Mucosa of stomach (tissue), 1 donor: ENCODE measurements around the gene TMEM161B.
"Not testable (repeated sequence)": the region's sequence is repeated elsewhere in the genome, so short reads cannot be mapped to it uniquely, and the experiment has no call there.

Source experiments
- H3K27me3 ChIP-seq: one replicate; pipeline ENCODE4 v1.7.0; 2013; ENCODE audit warnings: mild to moderate bottlenecking, low read length; ENCODE audit not compliant: control insufficient read depth, insufficient read depth
- H3K36me3 ChIP-seq: one replicate; pipeline ENCODE4 v1.7.0; 2013; ENCODE audit warnings: low read length; ENCODE audit not compliant: control insufficient read depth, insufficient read depth
- H3K4me1 ChIP-seq: one replicate; pipeline ENCODE4 v1.7.0; 2013; ENCODE audit warnings: mild to moderate bottlenecking, low read length; ENCODE audit not compliant: control insufficient read depth, insufficient read depth
- H3K4me3 ChIP-seq: one replicate; pipeline ENCODE4 v1.7.0; 2013; ENCODE audit warnings: low read length
- H3K9ac ChIP-seq: one replicate; pipeline ENCODE4 v1.7.0; 2013; ENCODE audit warnings: mild to moderate bottlenecking, low read length, moderate library complexity
- H3K9me3 ChIP-seq: one replicate; pipeline ENCODE4 v1.7.0; 2013; ENCODE audit warnings: mild to moderate bottlenecking, low read length, moderate library complexity; ENCODE audit not compliant: control insufficient read depth
- donor health status: Pancreatic carcinoma.

TMEM161B gene

DNA sequence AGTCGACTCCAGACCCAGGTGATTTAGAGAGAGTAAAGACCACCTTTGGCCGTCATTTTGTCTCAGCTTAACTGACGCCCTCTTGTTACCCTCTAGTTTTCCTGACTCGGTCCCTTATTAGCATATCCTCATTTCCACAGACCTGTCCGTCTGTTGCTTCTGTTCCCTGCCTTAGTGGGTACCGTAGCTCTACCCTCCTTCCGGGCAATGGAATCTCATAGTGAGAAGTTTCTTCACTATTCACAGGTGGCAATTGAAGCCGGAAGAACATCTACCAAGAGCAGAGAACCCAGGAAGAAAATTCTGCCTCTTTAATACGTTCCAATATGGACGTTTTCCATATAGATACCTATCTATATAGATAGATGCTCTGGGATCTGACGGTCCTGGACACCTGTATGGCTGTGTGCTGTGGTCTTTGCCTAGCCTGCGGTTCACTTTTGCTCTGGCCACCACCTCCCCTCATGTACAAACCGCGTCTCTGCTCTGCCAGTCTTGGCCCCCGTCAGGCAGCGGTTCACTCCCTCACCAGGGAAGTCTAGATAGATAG is 652 bp upstream of the TMEM161B start:
- H3K36me3 ChIP-seq = no peaks in the 10 kb centered on the region

DNA sequence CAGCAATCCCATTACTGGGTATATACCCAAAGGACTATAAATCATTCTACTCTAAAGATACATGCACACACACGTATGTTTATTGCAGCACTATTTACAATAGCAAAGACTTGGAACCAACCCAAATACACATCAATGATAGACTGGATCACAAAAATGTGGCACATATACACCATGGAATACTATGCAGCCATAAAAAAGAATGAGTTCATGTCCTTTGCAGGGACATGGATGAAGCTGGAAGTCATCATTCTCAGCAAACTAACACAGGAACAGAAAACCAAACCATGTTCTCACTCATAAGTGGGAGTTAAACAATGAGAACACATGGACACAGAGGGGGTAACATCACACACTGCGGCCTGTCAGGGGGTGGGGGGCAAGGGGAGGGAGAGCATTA is 4.1 kb downstream of the TMEM161B start:
- H3K9ac ChIP-seq, H3K4me3 ChIP-seq, H3K27me3 ChIP-seq, H3K9me3 ChIP-seq, H3K36me3 ChIP-seq: not testable (repeated sequence)
- H3K4me1 ChIP-seq = peaks cover 10% of the 10 kb centered on the region

More for the DNA sequence above, 652 bp upstream of the TMEM161B start:
- Histone ChIP-seq H3K9me3 (no peaks in the 10 kb centered on the region), H3K9ac (peak overlapping the region; percentile 80), H3K4me1 (peaks cover 14% of the 10 kb centered on the region), H3K27me3 (no peaks in the 10 kb centered on the region), H3K4me3 (peak overlapping the region; percentile 87)

DNA sequence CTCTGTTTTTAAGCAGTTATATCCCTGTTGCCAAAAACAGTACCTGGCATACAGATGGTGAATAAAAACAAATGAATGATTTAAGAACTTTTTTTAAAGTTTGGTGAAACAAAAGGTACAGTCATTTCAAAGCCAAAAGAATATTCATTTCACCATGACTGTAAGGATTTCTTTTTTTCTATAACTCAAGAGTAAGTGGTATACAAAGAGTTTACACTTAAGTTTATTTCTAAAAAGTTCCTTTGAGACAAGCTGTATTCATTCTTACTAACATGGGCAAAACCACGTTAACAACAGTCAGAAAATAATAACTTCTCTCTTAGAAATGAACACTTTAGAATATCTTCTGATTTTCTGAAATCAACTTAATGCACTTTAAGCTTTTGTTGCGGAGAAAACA is 5.3 kb downstream of the TMEM161B start:
- Histone ChIP-seq H3K9me3 (no peaks in the 10 kb centered on the region), H3K4me3 (no peak overlapping the region), H3K9ac (no peak overlapping the region), H3K27me3 (no peaks in the 10 kb centered on the region), H3K36me3 (no peaks in the 10 kb centered on the region), H3K4me1 (peaks cover 16% of the 10 kb centered on the region)

DNA sequence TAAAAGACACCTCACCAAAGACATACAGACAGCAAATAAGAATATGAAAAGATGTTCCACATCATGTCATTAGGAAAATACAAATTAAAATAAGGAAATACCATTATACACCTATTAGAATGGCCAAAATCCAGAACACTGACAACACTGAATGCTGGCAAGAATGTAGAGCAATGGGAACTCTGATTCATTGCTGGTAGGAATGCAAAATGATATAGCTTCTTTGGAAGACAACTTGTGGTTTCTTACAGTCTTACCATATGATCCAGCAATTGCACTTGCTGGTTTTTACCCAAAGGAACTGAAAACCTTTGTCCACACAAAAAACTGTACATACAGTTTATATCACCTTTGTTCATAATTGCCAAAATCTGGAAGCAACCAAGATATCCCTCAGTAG is 6.5 kb downstream of the TMEM161B start:
- Histone ChIP-seq H3K9ac (no peak overlapping the region), H3K4me3 (no peak overlapping the region), H3K27me3 (no peaks in the 10 kb centered on the region), H3K36me3 (no peaks in the 10 kb centered on the region), H3K4me1 (peaks cover 6% of the 10 kb centered on the region), H3K9me3 (no peaks in the 10 kb centered on the region)

DNA sequence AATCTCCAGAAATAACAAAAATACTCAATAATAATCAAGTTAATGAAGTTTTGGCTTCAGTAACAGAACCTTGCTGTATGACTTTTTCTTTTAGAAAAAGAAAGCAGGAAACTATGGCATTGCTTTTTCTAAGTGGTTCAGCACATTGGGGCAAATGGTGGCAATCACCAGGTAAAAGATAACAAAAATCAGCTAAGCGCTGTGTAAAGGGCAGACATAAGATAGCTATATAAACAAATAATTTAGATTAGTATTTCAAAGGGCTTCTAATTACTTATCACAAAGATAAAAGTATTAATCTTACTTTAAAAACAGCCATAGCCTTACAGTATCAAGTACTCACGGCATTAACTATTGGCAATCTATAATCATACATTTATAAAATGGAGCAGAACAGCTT is 10.0 kb downstream of the TMEM161B start:
- Histone ChIP-seq H3K4me3 (no peak overlapping the region), H3K9ac (no peak overlapping the region), H3K4me1 (peaks cover 6% of the 10 kb centered on the region), H3K9me3 (no peaks in the 10 kb centered on the region), H3K36me3 (no peaks in the 10 kb centered on the region), H3K27me3 (no peaks in the 10 kb centered on the region)

DNA sequence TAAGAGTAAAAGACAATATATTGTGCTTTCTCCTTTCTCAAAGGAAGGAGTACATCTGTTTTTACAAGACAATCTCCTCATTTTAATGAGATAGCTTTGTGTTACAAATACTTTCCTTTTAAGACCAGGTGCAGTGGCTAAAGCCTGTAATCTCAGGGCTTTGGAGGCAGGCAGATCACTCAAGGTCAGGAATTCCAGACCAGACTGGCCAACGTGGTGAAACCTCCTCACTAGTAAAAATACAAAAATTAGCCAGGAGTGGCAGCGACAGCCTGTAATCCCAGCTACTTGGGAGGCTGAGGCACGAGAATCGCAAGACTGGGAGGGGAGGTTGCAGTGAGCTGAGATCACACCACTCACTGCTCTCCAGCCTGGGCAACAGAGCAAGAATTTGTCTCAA is 11.8 kb downstream of the TMEM161B start:
- Histone ChIP-seq H3K4me1 (peaks cover 6% of the 10 kb centered on the region), H3K27me3 (no peaks in the 10 kb centered on the region), H3K36me3 (no peaks in the 10 kb centered on the region), H3K9me3 (no peaks in the 10 kb centered on the region), H3K4me3 (no peak overlapping the region), H3K9ac (no peak overlapping the region)

DNA sequence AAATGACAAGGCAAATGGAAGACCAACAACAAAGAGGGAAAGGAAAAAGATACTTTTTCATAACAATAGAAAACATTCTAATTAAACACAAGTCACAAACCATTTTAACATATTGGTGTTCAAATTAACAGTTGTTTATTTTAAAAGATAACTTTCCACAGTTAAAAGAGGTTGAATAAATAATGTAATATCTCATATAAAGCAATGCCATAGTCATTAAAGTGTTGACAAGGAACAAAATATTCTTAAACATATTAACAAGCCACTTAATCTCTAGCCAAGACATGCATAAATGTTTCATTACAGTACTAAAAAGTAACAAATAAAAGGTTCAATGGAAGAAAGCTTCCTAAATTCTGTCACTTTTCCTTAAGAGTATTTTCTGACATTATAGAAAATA is 12.6 kb downstream of the TMEM161B start:
- Histone ChIP-seq H3K4me1 (peaks cover 6% of the 10 kb centered on the region), H3K36me3 (no peaks in the 10 kb centered on the region), H3K9me3 (no peaks in the 10 kb centered on the region), H3K4me3 (no peak overlapping the region), H3K9ac (no peak overlapping the region), H3K27me3 (no peaks in the 10 kb centered on the region)

DNA sequence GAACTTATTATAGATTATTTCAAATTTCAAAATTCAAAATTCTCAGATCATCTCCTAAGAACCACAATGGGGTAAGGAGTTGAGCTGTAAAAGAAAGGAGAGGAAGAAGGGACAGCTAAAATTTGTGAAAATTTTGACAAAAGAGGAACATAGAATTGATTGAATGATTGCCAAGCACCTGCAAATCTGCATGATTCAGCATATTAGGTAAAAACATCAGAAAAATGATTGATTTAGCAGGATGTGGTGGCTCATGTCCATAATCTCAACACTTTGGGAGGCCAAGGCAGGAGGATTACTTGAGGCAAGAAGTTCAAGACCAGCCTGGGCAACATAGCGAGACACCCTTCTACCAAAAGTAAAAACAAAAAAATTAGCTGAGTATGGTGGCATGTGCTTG is 14.3 kb downstream of the TMEM161B start:
- Histone ChIP-seq H3K4me1 (peaks cover 4% of the 10 kb centered on the region), H3K4me3 (no peak overlapping the region), H3K36me3 (no peaks in the 10 kb centered on the region), H3K27me3 (no peaks in the 10 kb centered on the region), H3K9ac (no peak overlapping the region), H3K9me3 (no peaks in the 10 kb centered on the region)

DNA sequence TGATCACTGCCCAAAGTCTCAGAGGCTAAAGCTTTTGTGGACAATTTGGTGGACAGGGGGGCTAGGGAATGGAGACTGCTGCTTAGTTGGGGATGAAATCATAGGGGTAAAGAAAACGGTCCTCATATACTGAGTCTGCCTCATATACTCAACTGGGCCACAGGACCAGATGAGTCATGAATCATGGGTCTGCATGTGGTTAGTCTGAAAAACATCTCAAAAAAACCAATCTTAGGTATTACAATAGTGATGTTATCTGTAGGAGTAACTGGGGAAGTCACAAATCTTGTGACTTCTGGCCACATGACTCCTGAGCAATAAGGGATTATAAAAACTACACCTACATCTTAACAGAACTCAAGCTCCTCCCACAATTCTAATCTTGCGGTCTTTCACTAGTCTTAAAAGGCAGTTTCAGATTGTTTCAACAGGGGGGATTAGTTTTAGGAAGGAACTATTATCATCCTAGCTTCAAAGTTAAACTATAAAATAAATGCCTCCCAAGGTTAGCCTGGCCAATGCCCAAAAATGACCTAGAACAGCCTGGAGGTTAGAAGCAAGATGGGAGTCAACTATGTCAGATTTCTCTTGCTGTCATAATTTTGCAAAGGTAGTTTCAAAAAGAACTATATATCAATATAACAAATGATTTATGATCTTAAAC is 17.5 kb downstream of the TMEM161B start:
- Histone ChIP-seq H3K36me3 (no peaks in the 10 kb centered on the region), H3K4me1 (no peaks in the 10 kb centered on the region), H3K9ac (no peak overlapping the region), H3K4me3 (no peak overlapping the region), H3K9me3 (no peaks in the 10 kb centered on the region), H3K27me3 (no peaks in the 10 kb centered on the region)

DNA sequence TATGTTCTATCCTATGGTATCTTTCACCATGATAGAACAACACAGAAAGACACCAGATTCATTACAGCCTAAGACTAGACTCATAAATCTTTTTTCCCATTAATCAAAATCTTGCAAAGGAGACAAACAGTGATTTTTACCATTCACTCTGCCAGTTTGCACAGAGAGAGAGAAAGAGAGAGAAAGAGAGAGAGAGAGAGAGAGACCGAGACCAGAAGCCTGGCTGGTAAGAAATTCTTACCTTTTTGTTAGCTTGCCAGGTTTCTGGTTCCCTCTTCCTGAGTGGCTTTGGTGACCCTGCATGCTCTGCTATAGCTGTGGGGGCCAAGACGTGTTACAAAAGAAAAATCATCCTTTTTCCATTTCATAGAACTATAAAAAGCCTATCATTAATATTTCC is 18.6 kb downstream of the TMEM161B start:
- no peak overlapping the region for H3K9ac ChIP-seq
- no peaks in the 10 kb centered on the region for H3K27me3 ChIP-seq
- H3K4me1 ChIP-seq = peaks cover 8% of the 10 kb centered on the region
- H3K36me3 ChIP-seq = no peaks in the 10 kb centered on the region
- H3K4me3 ChIP-seq = no peak overlapping the region
- no peaks in the 10 kb centered on the region for H3K9me3 ChIP-seq

DNA sequence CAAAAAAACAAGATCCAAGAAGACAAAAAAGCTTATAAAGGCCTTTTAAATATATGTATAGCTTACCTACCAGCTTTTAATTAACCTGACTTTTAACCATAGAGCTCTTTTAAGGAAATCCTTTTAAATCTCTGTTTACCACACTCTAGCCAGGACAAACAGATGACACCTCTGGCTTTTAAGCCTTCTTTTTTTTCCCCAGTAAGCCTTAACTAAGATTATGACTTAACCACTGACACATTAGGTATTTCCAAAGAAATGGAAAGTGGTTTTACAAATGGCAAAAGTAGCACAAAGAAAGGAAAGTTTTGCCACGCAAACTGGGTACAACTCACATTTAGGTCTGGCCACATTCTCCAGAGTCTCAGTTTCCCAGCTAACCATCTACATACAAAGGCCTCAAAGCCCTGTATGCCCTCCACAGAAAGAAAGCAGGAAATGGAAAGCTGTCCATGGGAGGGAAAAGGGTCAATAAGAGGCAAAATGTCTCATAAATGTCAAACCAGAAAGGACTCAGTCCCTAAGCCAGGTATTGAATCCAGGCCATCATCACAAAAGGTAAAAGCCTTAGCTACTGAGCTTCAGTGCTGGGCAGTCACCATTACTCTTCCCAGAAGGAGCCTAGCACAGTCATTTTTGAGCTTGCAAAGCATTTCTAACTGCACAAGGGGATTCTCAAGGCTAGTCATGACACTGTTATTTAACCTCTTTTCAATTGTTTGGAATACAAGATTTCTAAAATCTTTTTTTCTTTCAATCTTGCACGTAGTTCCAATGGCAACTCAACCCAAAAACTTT is 19.7 kb downstream of the TMEM161B start:
- H3K9me3 ChIP-seq = no peaks in the 10 kb centered on the region
- H3K9ac ChIP-seq = no peak overlapping the region

DNA sequence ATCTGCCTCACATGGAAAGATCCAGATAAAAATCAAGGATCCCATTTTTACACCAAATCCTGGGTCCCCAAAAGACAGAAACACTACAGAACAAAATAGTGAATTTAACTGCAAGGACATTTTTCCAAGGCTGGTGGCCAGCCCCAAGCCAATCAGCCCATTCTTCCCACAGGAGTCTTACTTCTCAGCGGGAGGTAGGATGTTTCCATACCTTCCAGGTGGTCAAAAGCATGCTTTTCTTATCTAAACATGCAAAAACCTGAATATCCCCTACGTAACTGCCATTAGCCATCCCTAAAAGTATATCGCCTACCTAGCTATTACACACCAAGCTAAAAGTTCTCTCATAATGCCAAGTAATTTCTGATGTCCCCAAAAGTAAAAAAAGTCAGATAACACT is 20.6 kb downstream of the TMEM161B start:
- Histone ChIP-seq H3K4me1 (peaks cover 14% of the 10 kb centered on the region), H3K36me3 (no peaks in the 10 kb centered on the region), H3K27me3 (no peaks in the 10 kb centered on the region), H3K4me3 (no peak overlapping the region), H3K9me3 (no peaks in the 10 kb centered on the region), H3K9ac (no peak overlapping the region)

More for the DNA sequence above, 19.7 kb downstream of the TMEM161B start:
- H3K4me1 ChIP-seq = peaks cover 14% of the 10 kb centered on the region
- no peaks in the 10 kb centered on the region for H3K27me3 ChIP-seq
- no peaks in the 10 kb centered on the region for H3K36me3 ChIP-seq
- H3K4me3 ChIP-seq = no peak overlapping the region
